GM18909 (cell line): ENCODE data around the gene ENO4.
A peak's percentile ranks its signal among the peaks of the same experiment; 100 is the strongest.

Experiments
- ATAC-seq: cut with Tn5 transposase; IDR thresholded peaks from one replicate; pipeline ENCODE4 v1.9.1; 2021; ENCODE audit warnings: mild to moderate bottlenecking; ENCODE audit not compliant: unreplicated experiment, poor library complexity

ENO4 gene

DNA sequence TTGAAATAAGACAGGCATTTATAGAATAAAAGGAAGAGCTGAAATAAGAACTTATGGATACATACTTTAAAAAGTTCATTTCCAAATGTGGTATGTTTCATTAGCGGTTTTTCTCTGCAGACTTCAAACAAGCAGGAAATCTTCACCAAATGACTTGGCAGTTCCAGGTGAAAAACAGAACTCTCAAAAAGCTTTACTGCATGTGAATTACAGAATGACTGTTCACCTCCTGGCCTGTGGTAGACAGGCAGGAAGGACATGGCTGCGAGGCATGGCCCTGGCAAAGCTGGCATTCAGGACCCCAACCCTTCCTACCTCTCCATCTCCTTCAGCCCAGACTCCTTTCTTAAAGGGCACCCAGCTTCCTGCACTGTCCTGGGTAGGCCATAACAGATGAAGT is 21.2 kb upstream of the ENO4 start:
- no peak for ATAC-seq

DNA sequence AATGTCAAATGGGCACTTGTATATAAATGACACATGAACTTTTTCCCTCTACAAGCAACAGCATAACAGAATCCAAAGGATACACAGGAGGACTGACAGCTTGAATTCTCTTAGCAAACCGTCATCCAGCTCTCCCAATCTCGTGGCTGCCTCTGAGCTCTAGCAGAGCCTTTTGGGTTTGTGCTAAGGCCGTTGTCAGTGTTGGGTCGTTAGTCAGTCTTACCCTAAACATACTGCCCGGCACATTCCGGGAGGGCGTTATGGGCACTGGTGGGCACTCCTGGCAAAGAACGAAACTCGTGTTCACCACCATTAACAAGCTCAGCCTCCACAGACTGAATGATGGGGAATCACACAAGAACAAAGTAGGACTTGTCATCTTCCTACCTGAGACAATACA is 19.6 kb upstream of the ENO4 start:
- no peak for ATAC-seq

GRCh38 chr10:116831086-116831485 is 18.2 kb upstream of the ENO4 start:
- no peak for ATAC-seq

DNA sequence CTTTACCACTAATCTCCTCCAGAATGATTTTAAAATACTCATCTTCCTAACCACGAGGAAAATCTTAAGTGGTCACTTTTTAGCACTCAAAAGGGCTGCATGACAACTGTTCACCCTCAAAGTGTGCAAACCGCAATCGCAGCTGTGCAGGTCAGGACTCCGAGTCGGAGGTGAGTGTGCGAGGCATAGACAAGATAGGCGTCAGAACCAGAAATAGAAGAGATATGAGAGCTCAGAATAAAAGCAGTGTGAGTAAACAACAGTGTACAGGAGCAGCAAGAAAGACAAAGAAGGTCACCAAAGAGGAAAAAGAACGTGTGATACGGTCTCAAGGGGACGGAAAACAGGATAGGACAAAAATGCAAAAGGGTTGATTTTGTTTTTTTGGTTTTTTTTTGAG is 17.5 kb upstream of the ENO4 start:
- no peak for ATAC-seq

- no peak for ATAC-seq
Observed at GRCh38 chr10:116833986-116834985, 15.0 kb upstream of the ENO4 start.

DNA sequence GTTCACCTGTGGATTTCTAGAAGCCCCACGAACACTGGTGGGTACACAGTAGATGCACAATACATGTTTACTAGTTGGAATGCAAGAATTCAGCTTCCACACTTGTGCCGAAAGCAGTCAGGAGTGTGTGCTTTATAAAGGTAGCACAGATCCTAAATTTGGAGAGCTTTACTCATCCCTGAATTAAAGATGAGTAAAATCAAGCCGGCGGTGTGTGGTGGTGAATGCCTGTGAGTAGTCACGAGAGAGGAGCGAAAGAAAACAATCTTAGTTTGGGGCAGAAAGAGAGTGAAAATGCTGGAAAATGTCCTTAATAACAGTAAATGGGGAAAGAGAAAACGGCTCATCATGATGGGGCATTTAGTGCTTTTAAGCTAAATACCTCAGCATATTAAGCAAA is 13.6 kb upstream of the ENO4 start:
- no peak for ATAC-seq

DNA sequence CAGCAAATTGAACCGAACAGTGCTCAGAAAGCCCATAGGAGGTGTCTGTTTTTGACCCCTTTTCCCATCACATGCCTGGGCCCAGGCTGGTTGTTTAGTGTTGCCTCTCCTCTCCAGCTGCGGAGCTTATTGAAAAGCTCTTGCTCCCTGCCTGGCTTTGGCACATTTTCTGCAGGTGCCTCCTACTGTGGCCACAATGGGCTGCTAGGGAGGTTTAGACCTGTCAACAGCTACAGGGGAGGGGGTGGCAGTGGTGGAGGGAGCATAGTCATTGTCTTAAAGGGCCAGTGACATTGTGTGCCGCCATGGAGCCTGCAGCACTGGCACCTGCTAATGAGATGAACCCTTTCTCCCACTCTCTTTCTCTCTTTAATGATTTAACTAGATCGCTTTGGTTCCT is 13.2 kb upstream of the ENO4 start:
- ATAC-seq: no peak

DNA sequence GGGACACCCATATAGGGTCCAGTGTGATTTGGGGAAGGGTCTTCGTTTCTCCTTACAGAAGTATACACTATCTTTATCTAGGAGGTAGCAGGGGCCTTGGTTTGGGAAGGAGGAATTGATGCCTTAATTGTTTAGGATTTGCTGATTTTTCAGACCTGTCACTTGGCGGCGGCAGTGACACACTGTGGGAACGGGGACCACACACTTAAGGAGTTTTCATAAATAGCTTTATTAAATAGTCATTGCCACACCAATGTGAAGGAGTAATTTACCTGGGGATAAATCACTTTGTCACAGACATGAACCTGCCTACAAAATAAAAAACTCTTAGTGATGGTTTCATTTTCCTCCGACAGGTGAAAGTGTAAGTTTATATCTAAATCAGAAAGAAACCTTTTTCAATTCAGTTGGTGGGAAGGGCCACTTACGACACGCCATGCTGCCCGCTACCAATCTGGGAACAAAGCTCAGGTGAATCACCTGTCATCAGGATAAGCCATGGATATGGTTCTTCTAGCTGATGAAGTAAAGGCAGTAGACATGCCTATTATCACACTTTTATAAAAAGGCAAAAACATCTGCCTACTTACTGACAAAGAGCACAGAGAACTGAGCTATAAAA is 12.3 kb upstream of the ENO4 start:
- no peak for ATAC-seq

DNA sequence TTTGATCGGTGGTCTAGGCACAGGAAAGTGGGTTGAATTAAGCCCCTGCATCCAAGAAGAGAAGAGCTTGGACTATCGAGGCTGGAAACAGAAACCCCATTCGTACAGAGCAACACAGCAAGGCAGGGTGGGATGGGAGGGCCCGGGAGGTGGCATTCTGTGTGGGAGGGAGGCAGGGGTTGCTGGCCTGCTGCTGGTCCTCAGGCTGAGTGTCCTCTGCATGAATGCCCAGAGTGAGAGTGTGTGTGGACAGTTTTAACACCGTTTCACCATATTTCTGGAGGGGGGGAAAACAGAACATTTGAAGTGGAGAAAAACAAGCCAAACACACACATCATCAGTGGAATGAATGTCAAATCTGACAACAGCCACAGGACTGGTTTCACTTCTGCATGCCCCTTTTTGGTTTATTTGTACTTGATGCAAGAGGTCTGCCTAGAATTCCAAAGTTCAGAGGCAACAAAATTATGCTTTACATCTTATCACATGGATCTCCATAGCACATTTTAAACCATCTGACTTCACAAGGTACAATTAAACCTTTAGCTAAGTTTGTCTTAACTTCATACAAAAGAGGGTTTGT is 11.1 kb upstream of the ENO4 start:
- peak; percentile 68 for ATAC-seq

- ATAC-seq: no peak
Observed at GRCh38 chr10:116840389-116841075, 8.8 kb upstream of the ENO4 start.

- no peak for ATAC-seq
Observed at GRCh38 chr10:116845823-116846222, 3.5 kb upstream of the ENO4 start.

GRCh38 chr10:116848032-116848943 is 1.0 kb upstream of the ENO4 start:
- peak; percentile 79 for ATAC-seq

- ATAC-seq: no peak
Observed at GRCh38 chr10:116848944-116849247, 403 bp upstream of the ENO4 start.

GRCh38 chr10:116850058-116850611 is 836 bp downstream of the ENO4 start:
- no peak for ATAC-seq

GRCh38 chr10:116852246-116852645 is 2.9 kb downstream of the ENO4 start:
- no peak for ATAC-seq

DNA sequence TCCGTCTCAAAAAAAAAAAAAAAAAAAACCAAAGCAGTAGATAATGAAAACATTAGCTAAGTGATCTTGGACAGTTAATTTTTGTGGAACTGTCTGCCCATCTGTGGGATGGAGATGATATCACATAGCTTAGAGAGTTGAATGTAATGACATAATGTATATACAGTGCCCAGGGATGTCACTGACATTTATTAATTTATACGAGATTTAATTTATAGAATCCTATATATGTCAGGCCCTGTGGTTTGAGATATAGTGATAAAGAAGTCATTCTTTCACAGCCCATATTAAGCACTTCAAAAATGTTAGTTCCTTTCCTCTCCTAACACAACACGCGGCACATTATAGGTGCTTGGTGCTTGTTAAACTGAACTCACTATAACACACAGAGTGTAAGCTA is 4.0 kb downstream of the ENO4 start:
- no peak for ATAC-seq

DNA sequence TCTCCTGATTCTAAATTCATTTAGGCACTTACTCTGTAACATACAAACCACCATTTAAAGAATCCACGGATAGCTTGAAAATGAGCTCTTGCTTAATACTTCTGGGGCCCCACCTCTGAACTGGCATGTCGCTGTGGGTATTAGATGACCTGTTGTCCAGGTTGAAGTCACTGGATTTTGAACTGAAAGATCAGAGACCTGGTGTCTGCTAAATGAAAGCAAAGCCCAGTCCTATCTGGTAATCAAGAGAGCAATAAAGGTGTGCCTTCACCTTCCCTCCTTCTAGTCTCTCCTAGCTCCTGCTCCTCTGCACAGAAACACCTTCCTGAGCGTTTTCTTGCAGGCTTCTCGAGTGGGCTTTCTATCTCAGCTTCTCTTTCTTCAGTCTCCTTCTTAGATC is 4.4 kb downstream of the ENO4 start:
- no peak for ATAC-seq

DNA sequence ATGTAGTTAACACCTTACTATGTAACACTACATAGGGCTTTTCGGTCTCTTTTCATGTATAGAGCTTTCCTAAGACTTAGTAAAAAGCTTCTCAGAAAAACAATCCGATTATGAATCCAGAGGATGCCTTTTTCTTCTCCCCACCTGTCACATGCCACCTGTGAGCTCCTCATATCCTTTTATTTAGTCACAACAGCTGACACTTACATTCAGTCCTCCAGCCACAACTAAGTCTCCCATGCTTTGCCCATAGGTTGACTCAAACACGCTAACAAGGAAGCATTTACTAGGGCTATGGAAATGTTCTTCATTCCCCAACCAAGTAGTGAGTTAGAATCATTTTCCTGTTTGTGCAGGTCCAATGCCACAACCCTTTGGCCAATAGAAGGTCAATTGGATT is 7.9 kb downstream of the ENO4 start:
- no peak for ATAC-seq

GRCh38 chr10:116861796-116862195 is 12.5 kb downstream of the ENO4 start:
- ATAC-seq: no peak

- ATAC-seq: no peak
Observed at GRCh38 chr10:116864436-116864835, 15.1 kb downstream of the ENO4 start.
